Ovary (tissue), 3 donors: ENCODE data around the gene TBC1D24.

Experiments used
- EP300 ChIP-seq: sonication (generic); formaldehyde crosslinking; IDR thresholded peaks from one replicate; pipeline ENCODE4 v1.6.1; 2017; ENCODE audit warnings: antibody characterized with exemption
- POLR2A ChIP-seq: fragments of 450-650 bp; IDR thresholded peaks from one replicate; pipeline ENCODE4 v1.6.1; 2017; ENCODE audit warnings: antibody characterized with exemption, mild to moderate bottlenecking, moderate library complexity
- TF ChIP-seq, protein P1 (sequence below), 3 donors: fragments of 450-650 bp in 2 of 3; fragments of 200-600 bp in 1 of 3; IDR thresholded peaks; one replicate each; pipeline versions ENCODE4 v1.5.1 to v1.8.0; 2016 to 2022; ENCODE audit warnings: antibody characterized with exemption in 3 of 3, mild to moderate bottlenecking in 1 of 3
- donor health status: DM: no; HTN: no; CAD: no.

DNA sequence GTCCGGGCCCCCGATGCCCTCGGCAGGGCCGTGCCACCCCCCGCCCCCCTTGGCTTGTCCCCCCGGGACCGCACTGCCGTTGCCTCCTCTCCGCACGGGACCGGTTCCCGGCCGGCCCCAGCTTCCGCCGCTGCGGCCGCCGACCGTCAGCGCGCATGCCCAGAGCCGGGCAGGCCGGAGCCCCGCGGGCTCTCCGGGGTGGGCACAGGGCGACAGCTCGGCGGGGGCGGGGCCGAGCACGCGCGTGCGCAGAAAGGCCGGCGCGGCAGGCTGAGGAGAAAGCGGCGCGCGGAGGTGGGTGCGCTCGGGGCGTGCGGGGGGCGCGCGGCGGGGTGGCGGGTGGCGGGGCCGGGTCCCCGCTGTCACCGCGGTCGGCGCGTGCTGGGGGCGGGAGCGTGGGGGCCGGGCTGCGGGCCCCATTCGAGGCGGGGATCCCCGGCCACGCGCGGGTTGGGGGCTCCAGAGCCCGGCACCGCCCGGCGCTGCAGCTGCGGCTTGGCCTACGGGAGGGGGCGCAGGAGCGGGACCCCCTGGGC, at the start of gene TBC1D24:
- TF ChIP-seq, protein P1, sequence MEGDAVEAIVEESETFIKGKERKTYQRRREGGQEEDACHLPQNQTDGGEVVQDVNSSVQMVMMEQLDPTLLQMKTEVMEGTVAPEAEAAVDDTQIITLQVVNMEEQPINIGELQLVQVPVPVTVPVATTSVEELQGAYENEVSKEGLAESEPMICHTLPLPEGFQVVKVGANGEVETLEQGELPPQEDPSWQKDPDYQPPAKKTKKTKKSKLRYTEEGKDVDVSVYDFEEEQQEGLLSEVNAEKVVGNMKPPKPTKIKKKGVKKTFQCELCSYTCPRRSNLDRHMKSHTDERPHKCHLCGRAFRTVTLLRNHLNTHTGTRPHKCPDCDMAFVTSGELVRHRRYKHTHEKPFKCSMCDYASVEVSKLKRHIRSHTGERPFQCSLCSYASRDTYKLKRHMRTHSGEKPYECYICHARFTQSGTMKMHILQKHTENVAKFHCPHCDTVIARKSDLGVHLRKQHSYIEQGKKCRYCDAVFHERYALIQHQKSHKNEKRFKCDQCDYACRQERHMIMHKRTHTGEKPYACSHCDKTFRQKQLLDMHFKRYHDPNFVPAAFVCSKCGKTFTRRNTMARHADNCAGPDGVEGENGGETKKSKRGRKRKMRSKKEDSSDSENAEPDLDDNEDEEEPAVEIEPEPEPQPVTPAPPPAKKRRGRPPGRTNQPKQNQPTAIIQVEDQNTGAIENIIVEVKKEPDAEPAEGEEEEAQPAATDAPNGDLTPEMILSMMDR (IDR thresholded peaks at IDR 0.05): no peak
- TF ChIP-seq EP300 (no peak), POLR2A (no peak)
